ENCODE results near the gene CD300LF.
A peak's percentile ranks its signal among the peaks of the same experiment; 100 is the strongest.

Gene CD300LF

DNA sequence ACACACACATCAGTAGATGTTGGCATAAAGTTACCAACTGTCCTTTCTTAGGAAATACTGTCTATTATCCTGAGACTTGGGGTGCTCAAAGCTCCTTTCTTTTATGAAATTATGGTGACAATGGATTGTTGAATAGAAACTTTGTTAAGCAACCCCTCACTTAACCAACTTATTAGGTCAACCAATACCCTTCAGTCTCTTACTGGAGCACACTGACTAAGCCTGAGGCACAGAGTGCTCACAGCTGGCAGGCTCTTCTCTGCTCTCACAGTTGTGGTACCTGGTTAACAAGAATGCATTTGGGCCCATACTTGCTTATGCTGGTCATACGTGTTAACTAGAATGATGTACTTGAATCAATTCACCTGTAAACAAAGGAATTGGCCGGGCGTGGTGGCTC is 24.8 kb downstream of the CD300LF start:
- no peak for ATAC-seq (ENCODE audit: low read depth)
- Histone ChIP-seq H3K4me3 (ENCODE audit: severe bottlenecking) (no peak overlapping the region), H3K9me3 (ENCODE audit: severe bottlenecking) (no peaks in the 10 kb centered on the region), H3K36me3 (ENCODE audit: low read depth) (no peaks in the 10 kb centered on the region), H3K27ac (ENCODE audit: poor library complexity, severe bottlenecking) (no peak overlapping the region), H3K4me1 (ENCODE audit: insufficient read depth, poor library complexity, severe bottlenecking) (no peaks in the 10 kb centered on the region), H3K27me3 (ENCODE audit: insufficient read depth, poor library complexity, severe bottlenecking) (peaks cover 21% of the 10 kb centered on the region)
- TF ChIP-seq, protein P1, sequence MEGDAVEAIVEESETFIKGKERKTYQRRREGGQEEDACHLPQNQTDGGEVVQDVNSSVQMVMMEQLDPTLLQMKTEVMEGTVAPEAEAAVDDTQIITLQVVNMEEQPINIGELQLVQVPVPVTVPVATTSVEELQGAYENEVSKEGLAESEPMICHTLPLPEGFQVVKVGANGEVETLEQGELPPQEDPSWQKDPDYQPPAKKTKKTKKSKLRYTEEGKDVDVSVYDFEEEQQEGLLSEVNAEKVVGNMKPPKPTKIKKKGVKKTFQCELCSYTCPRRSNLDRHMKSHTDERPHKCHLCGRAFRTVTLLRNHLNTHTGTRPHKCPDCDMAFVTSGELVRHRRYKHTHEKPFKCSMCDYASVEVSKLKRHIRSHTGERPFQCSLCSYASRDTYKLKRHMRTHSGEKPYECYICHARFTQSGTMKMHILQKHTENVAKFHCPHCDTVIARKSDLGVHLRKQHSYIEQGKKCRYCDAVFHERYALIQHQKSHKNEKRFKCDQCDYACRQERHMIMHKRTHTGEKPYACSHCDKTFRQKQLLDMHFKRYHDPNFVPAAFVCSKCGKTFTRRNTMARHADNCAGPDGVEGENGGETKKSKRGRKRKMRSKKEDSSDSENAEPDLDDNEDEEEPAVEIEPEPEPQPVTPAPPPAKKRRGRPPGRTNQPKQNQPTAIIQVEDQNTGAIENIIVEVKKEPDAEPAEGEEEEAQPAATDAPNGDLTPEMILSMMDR (IDR thresholded peaks at IDR 0.05; ENCODE audit: poor library complexity, severe bottlenecking): no peak
- peak; percentile 1 for DNase-seq (ENCODE audit: low spot score)

DNA sequence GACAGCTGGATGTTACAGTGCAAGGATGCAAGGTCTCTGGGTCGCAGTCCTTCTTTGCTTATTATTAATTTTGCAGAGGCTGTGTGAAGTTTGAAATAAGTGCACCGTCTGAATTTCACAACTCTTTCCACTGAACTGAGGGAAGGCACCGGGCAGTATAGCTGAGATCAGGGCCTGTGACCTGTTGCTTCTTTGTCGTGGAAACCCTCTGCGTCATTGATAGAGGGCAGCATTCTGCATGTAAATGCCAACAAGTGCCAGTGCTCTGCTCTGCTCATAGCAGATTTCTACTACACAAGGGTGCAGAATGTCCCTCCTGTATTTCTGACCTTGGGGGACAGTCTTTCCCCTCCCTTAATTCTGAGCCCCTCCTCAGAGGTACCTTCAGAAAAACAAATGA is 26.0 kb downstream of the CD300LF start:
- Histone ChIP-seq H3K27ac (ENCODE audit: poor library complexity, severe bottlenecking) (no peak overlapping the region), H3K9me3 (ENCODE audit: severe bottlenecking) (no peaks in the 10 kb centered on the region), H3K27me3 (ENCODE audit: insufficient read depth, poor library complexity, severe bottlenecking) (peaks cover 23% of the 10 kb centered on the region), H3K36me3 (ENCODE audit: low read depth) (no peaks in the 10 kb centered on the region), H3K4me1 (ENCODE audit: insufficient read depth, poor library complexity, severe bottlenecking) (no peaks in the 10 kb centered on the region), H3K4me3 (ENCODE audit: severe bottlenecking) (no peak overlapping the region)
- ATAC-seq (ENCODE audit: low read depth) (no peak), DNase-seq (ENCODE audit: low spot score) (no peak)
- TF ChIP-seq, protein P1 (IDR thresholded peaks at IDR 0.05; ENCODE audit: poor library complexity, severe bottlenecking): no peak

DNA sequence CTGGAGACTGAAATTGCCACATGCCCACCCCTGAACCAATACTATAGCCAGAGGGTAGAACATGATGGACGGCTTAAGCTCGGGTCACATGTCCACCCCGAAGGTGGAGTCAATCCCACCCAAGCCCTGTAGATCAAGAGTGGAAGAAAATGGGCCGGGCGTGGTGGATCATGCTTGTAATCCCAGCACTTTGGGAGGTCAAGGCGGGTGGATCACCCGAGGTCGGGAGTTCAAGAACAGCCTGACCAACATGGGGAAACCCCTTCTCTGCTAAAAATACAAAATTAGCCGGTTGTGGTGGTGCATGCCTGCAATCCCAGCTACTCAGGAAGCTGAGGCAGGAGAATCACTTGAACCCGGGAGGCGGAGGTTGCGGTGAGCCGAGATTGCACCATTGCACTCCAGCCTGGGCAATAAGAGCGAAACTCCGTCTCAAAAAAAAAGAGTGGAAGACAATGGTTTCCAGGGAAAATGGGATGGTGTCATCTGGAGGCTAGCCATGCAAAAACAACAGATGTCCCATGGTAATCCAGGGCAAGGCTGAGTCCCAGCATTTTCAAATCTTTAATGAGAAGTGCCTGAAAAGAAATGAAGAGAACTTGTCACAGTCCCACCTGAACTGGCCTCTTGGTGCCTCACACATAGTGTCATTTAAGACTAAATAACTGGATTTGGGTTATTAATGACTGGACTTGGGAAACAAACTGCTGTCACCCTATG is 30.1 kb downstream of the CD300LF start:
- H3K9me3 ChIP-seq (ENCODE audit: severe bottlenecking): no peaks in the 10 kb centered on the region
- H3K4me1 ChIP-seq (ENCODE audit: insufficient read depth, poor library complexity, severe bottlenecking): no peaks in the 10 kb centered on the region
- H3K4me3 ChIP-seq (ENCODE audit: severe bottlenecking): no peak overlapping the region
- H3K27me3 ChIP-seq (ENCODE audit: insufficient read depth, poor library complexity, severe bottlenecking): peaks cover 23% of the 10 kb centered on the region
- TF ChIP-seq, protein P1 (IDR thresholded peaks at IDR 0.05; ENCODE audit: poor library complexity, severe bottlenecking): no peak
- ATAC-seq (ENCODE audit: low read depth) (no peak), DNase-seq (ENCODE audit: low spot score) (no peak)
- no peak overlapping the region for H3K27ac ChIP-seq (ENCODE audit: poor library complexity, severe bottlenecking)
- H3K36me3 ChIP-seq (ENCODE audit: low read depth): no peaks in the 10 kb centered on the region

DNA sequence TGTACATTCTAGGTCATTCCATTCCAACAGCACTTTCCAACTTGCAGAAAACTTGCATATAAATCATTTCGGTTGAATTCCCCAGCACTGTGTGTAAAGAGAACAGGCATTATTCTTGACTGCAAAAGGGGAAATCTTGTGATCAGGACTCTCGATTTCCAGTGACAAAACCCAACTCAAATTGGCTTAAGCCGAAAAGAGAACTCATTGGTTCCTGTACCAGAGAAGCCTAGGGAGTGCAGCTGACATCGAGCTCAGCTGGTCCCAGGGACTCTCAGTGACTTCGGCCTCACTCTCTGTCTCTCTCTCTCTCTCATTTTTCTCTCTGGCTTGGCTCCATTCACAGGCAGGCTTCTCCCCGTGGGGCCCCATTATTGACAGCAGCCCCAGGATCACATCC is 30.7 kb downstream of the CD300LF start:
- DNase-seq (ENCODE audit: low spot score) (no peak), ATAC-seq (ENCODE audit: low read depth) (no peak)
- H3K27ac ChIP-seq (ENCODE audit: poor library complexity, severe bottlenecking): no peak overlapping the region
- TF ChIP-seq, protein P1 (IDR thresholded peaks at IDR 0.05; ENCODE audit: poor library complexity, severe bottlenecking): no peak
- no peaks in the 10 kb centered on the region for H3K4me1 ChIP-seq (ENCODE audit: insufficient read depth, poor library complexity, severe bottlenecking)
- H3K27me3 ChIP-seq (ENCODE audit: insufficient read depth, poor library complexity, severe bottlenecking): peaks cover 23% of the 10 kb centered on the region
- H3K36me3 ChIP-seq (ENCODE audit: low read depth): no peaks in the 10 kb centered on the region
- no peak overlapping the region for H3K4me3 ChIP-seq (ENCODE audit: severe bottlenecking)
- H3K9me3 ChIP-seq (ENCODE audit: severe bottlenecking): no peaks in the 10 kb centered on the region

DNA sequence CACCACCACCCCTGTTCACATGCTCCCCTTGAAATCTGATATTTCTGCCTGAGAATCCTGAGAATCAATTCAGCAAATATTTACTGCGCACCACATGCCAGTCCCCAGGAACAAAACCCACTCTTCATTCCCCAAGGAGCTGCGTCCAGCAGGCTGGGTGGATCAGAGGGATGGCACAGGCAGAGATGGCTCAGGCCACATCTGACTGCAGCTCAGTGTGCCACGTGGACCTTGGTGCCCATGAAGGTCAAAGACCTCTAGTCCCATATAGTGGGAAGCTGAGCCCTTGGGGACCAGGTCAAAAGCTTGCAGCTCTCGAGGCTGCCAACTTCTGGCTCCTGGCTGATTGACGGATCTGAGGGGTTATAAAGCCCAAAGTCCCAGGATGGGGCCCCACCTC is 31.8 kb downstream of the CD300LF start:
- DNase-seq (ENCODE audit: low spot score): no peak
- H3K27me3 ChIP-seq (ENCODE audit: insufficient read depth, poor library complexity, severe bottlenecking): peaks cover 29% of the 10 kb centered on the region
- no peak for ATAC-seq (ENCODE audit: low read depth)
- H3K4me3 ChIP-seq (ENCODE audit: severe bottlenecking): no peak overlapping the region
- H3K4me1 ChIP-seq (ENCODE audit: insufficient read depth, poor library complexity, severe bottlenecking): no peaks in the 10 kb centered on the region
- no peaks in the 10 kb centered on the region for H3K9me3 ChIP-seq (ENCODE audit: severe bottlenecking)
- no peaks in the 10 kb centered on the region for H3K36me3 ChIP-seq (ENCODE audit: low read depth)
- H3K27ac ChIP-seq (ENCODE audit: poor library complexity, severe bottlenecking): no peak overlapping the region
- TF ChIP-seq, protein P1 (IDR thresholded peaks at IDR 0.05; ENCODE audit: poor library complexity, severe bottlenecking): no peak
